Heart left ventricle (tissue), 16 donors: ENCODE data around the gene LBHD1. TPM values are rescaled to one million over a fixed set of nuclear protein-coding genes. Genes with fewer than 3 reads are reported as not detected.
"Not testable (repeated sequence)": the region's sequence is repeated elsewhere in the genome, so short reads cannot be mapped to it uniquely, and the experiment has no call there.

Experiments used
- ATAC-seq, 4 donors: fragments of 200-7000 bp; cut with Tn5 transposase; one replicate each; pipeline ENCODE4 v1.9.1; 2020 to 2022; ENCODE audit warnings: moderate library complexity in 4 of 4, mild to moderate bottlenecking in 3 of 4, moderate number of reproducible peaks in 1 of 4
- DNase-seq, 5 donors: peaks; one replicate each; pipeline ENCODE4 v3.0.0-alpha.2; 2020
- H3K27ac ChIP-seq, 12 donors: fragments of 200-600 bp; sonication (generic) in 4 of 12; one replicate each; pipeline versions ENCODE4 v1.5.0 to v1.8.0; 2016 to 2022; ENCODE audit warnings: mild to moderate bottlenecking in 2 of 12
- H3K27me3 ChIP-seq, 9 donors: fragments of 200-600 bp; sonication (generic) in 2 of 9; one replicate each; pipeline versions ENCODE4 v1.5.1 to v1.8.0; 2016 to 2022; ENCODE audit warnings: mild to moderate bottlenecking in 3 of 9
- H3K36me3 ChIP-seq, 9 donors: fragments of 200-600 bp; sonication (generic) in 2 of 9; one replicate each; pipeline versions ENCODE4 v1.5.0 to v1.8.0; 2018 to 2022; ENCODE audit warnings: mild to moderate bottlenecking in 2 of 9
- H3K4me1 ChIP-seq, 12 donors: fragments of 200-600 bp; sonication (generic) in 4 of 12; one replicate each; pipeline versions ENCODE4 v1.5.0 to v1.8.0; 2016 to 2022; ENCODE audit warnings: mild to moderate bottlenecking in 3 of 12
- H3K4me3 ChIP-seq, 12 donors: fragments of 200-600 bp; sonication (generic) in 4 of 12; one replicate each; pipeline versions ENCODE4 v1.5.0 to v1.8.0; 2017 to 2022; ENCODE audit warnings: mild to moderate bottlenecking in 9 of 12, moderate library complexity in 4 of 12
- H3K9me3 ChIP-seq, 12 donors: fragments of 200-600 bp; sonication (generic) in 4 of 12; one replicate each; pipeline versions ENCODE4 v1.5.0 to v1.8.0; 2016 to 2022; ENCODE audit warnings: mild to moderate bottlenecking in 1 of 12
- CTCF ChIP-seq, 12 donors: fragments of 200-600 bp; sonication (generic) in 4 of 12; IDR thresholded peaks; one replicate each; pipeline versions ENCODE4 v1.5.0 to v1.8.0; 2018 to 2022; ENCODE audit warnings: antibody characterized with exemption in 12 of 12, mild to moderate bottlenecking in 5 of 12
- POLR2A ChIP-seq, 2 donors: fragments of 450-650 bp; IDR thresholded peaks; one replicate each; pipeline ENCODE4 v1.6.1; 2017; ENCODE audit warnings: antibody characterized with exemption in 2 of 2, mild to moderate bottlenecking in 2 of 2, moderate library complexity in 2 of 2
- WGBS, 4 donors: extraction: QIAGEN DNeasy Blood & Tissue Kit in 2 of 4; methylation state at CpG; one replicate each; pipeline versions ENCODE4 v1.1.5 to v1.1.7; 2013 to 2018; 5-methylcytosine and 5-hydroxymethylcytosine counted together
- intact Hi-C, 10 donors: fragments of 100-400 bp; cut with DNase I; formaldehyde crosslinking; loops; one replicate each; pipeline versions ENCODE4 v1.11.1 to v1.14.2; 2022
- polyA plus RNA-seq, 2 donors: library from polyadenylated mRNA; stranded (reverse); fragments of 200-250 nt; gene quantifications; one replicate each; pipeline ENCODE4 v1.2.3, GENCODE V29; 2013
- total RNA-seq, 9 donors: library from RNA; depleted of rRNA in 2 of 9; stranded (reverse); fragments of >200 nt in 2 of 9; fragmentation: NEBNext Ultra II Directional in 3 of 9; extraction: Animal tissue kit (Norgen Biotek cat#: 25700) in 3 of 9; gene quantifications; one replicate each; pipeline versions ENCODE4 v1.1.0 to v1.2.4, GENCODE V29; 2016 to 2023
- donor health status: ischemic (EF 13 %, LVEDD 7.1; RV severe dilation, severe dysfunction).
- donor health status: healthy with polysubstance abuse.
- donor health status: DM: no; HTN: yes; CAD: no.
- donor health status: DM: no; HTN: no; CAD: no.
- donor health status: ischemic (EF 25% LVEDD 6.9; RV normal size, moderate dysfunction).
- donor health status: ischemic (EF 25% LVEDD 5.7; RV mildly dilated, moderate dysfunction).
- donor health status: healthy.
- donor health status: DM: yes; HTN: yes; CAD: no.
- donor health status: ischemic (EF 35%, LVEDD 5.7; RV mildly dilated, moderate dysfunction).
- donor health status: nonischemic (EF 11% LVEDD 7.7; RV severe dilation, severe dysfunction).
- donor health status: DM: yes; HTN: yes; CAD: no.
- donor health status: PGD.
- donor health status: ischemic (EF 29% LVEDD 5.4; RV normal size, mild dysfunction).
- donor health status: nonischemic (EF 23%, LVEDD 6.1; RV moderate dilation, normal function).

LBHD1 gene
- total and polyA plus RNA-seq, 11 donors, result 1.4 to 6.3 (median 2.4) TPM

GRCh38 chr11:62622476-62623089 lies 49.5 kb downstream of the LBHD1 start:
- no peaks in the 10 kb centered on the region for H3K27me3 ChIP-seq
- H3K4me1 ChIP-seq, result peaks cover 0 to 28% (median 14%) of the 10 kb centered on the region in 12 donors
- no peaks in the 10 kb centered on the region for H3K9me3 ChIP-seq
- intact Hi-C loops, result loop anchor here in 1 of 10 donors (1.0 kb wide), 1 partner anchor 24 kb away; the partner anchor contains the start of gene GANAB
- TF ChIP-seq CTCF (IDR thresholded peaks at IDR 0.05), result no peak
- TF ChIP-seq POLR2A (IDR thresholded peaks at IDR 0.05), result no peak
- ATAC-seq, result no peak
- H3K36me3 ChIP-seq, result peaks cover 2 to 43% (median 35%) of the 10 kb centered on the region in 9 donors
- H3K4me3 ChIP-seq, result peak overlapping the region in 10 of 12 donors; percentile 64 to 94 (median 80)
- no peak for DNase-seq
- 80 to 87% (median 83%) methylated on average over 7 of the region's 7 CpGs for WGBS, 4 donors
- peak overlapping the region in 11 of 12 donors; percentile 77 to 96 (median 88) for H3K27ac ChIP-seq

- H3K4me1 ChIP-seq, result peaks cover 0 to 28% (median 14%) of the 10 kb centered on the region in 12 donors
- intact Hi-C loops, result no loop called here
- 1 to 4% (median 1%) methylated on average over 22 to 77 of the region's 77 CpGs for WGBS, 4 donors
- peak in 1 of 2 donors; percentile 85 for TF ChIP-seq POLR2A (IDR thresholded peaks at IDR 0.05)
- peak in 2 of 12 donors; percentile 4 for TF ChIP-seq CTCF (IDR thresholded peaks at IDR 0.05)
- H3K4me3 ChIP-seq, result peak within 1 kb of the TSS; percentile 43 to 94 (median 80)
- DNase-seq, result peak; percentile 96 to 99 (median 99)
- H3K9me3 ChIP-seq, result no peaks in the 10 kb centered on the region
- H3K36me3 ChIP-seq, result peaks cover 2 to 43% (median 34%) of the 10 kb centered on the region in 9 donors
- H3K27me3 ChIP-seq, result no peaks in the 10 kb centered on the region
- ATAC-seq, result peak; percentile 98 to 99 (median 99)
- peak within 1 kb of the TSS; percentile 69 to 96 (median 88) for H3K27ac ChIP-seq
Observed at GRCh38 chr11:62621567-62622470, 50.2 kb downstream of the LBHD1 start, which contains the start of gene B3GAT3. Gene B3GAT3, minus strand, starts transcription at chr11:62621986. Its CDS starts 39 bp downstream, at chr11:62621947.

GRCh38 chr11:62621027-62621566 lies 51.0 kb downstream of the LBHD1 start:
- TF ChIP-seq POLR2A (IDR thresholded peaks at IDR 0.05), result no peak
- no peak for TF ChIP-seq CTCF (IDR thresholded peaks at IDR 0.05)
- Histone ChIP-seq H3K27ac (peak overlapping the region; percentile 69 to 96 (median 88)), H3K36me3 (peaks cover 0 to 43% (median 30%) of the 10 kb centered on the region in 9 donors), H3K27me3 (no peaks in the 10 kb centered on the region), H3K4me3 (peak overlapping the region; percentile 43 to 94 (median 80)), H3K4me1 (peaks cover 0 to 28% (median 14%) of the 10 kb centered on the region in 12 donors), H3K9me3 (no peaks in the 10 kb centered on the region)
- DNase-seq (peak in 1 of 5 donors; percentile 31), ATAC-seq (no peak)
- intact Hi-C loops, result no loop called here
- WGBS, 4 donors, result 35 to 37% (median 35%) methylated on average over 8 of the region's 8 CpGs

GRCh38 chr11:62616957-62617356 lies 55.1 kb downstream of the LBHD1 start:
- peak in 1 of 5 donors; percentile 34 for DNase-seq
- H3K27me3 ChIP-seq, ATAC-seq, intact Hi-C loops, H3K4me3 ChIP-seq, H3K27ac ChIP-seq, H3K9me3 ChIP-seq: not testable (repeated sequence)
- peaks cover 0 to 34% (median 21%) of the 10 kb centered on the region in 9 donors for H3K36me3 ChIP-seq
- peaks cover 0 to 29% (median 17%) of the 10 kb centered on the region in 12 donors for H3K4me1 ChIP-seq
- WGBS, 4 donors, result 88 to 97% (median 94%) methylated on average over 7 to 14 of the region's 14 CpGs
